H9 (cell line): Measurements from ENCODE around the gene SETD7. TPM values are rescaled to one million over a fixed set of nuclear protein-coding genes. Genes with fewer than 3 reads are reported as not detected.

Source experiments
- DNase-seq: peaks from one replicate; pipeline ENCODE4 v3.0.0-alpha.2; 2017
- H2AFZ ChIP-seq: one replicate; pipeline ENCODE4 v1.6.1; 2013; ENCODE audit warnings: mild to moderate bottlenecking, low read length, control low read depth, moderate library complexity
- H2AK5ac ChIP-seq: 2 replicates; pipeline ENCODE4 v1.6.1; 2013; ENCODE audit warnings: low read length, control low read depth, mixed read lengths; ENCODE audit not compliant: insufficient read length
- H2BK120ac ChIP-seq: one replicate; pipeline ENCODE4 v1.6.1; 2013; ENCODE audit warnings: low read depth, mild to moderate bottlenecking, low read length, control low read depth, inconsistent platforms; ENCODE audit not compliant: poor library complexity, severe bottlenecking
- H2BK12ac ChIP-seq: 2 replicates; pipeline ENCODE4 v1.6.1; 2013; ENCODE audit warnings: low read length, control low read depth, mixed read lengths, low read depth; ENCODE audit not compliant: insufficient read length
- H2BK15ac ChIP-seq: 2 replicates; pipeline ENCODE4 v1.6.1; 2013; ENCODE audit warnings: low read depth, low read length, control low read depth
- H2BK20ac ChIP-seq: one replicate; pipeline ENCODE4 v1.6.1; 2013; ENCODE audit warnings: low read depth, mild to moderate bottlenecking, low read length, control low read depth, inconsistent platforms; ENCODE audit not compliant: poor library complexity, severe bottlenecking
- H2BK5ac ChIP-seq: 2 replicates; pipeline ENCODE4 v1.6.1; 2013; ENCODE audit warnings: low read length, control low read depth, mixed read lengths; ENCODE audit not compliant: insufficient read length
- H3K14ac ChIP-seq: 2 replicates; pipeline ENCODE4 v1.6.1; 2013; ENCODE audit warnings: low read length, control low read depth; ENCODE audit not compliant: insufficient read depth
- H3K18ac ChIP-seq: 2 replicates; pipeline ENCODE4 v1.6.1; 2013; ENCODE audit warnings: low read depth, mild to moderate bottlenecking, mixed read lengths, low read length, control low read depth; ENCODE audit not compliant: insufficient read length
- H3K23ac ChIP-seq: 2 replicates; pipeline ENCODE4 v1.6.1; 2013; ENCODE audit warnings: low read length, control low read depth, mixed read lengths, low read depth; ENCODE audit not compliant: insufficient read length
- H3K23me2 ChIP-seq: 2 replicates; pipeline ENCODE4 v1.6.1; 2013; ENCODE audit warnings: low read depth, mild to moderate bottlenecking, mixed read lengths, low read length, control low read depth; ENCODE audit not compliant: insufficient read length, poor library complexity, severe bottlenecking
- H3K27ac ChIP-seq: 2 replicates; pipeline ENCODE4 v1.5.1; 2013; ENCODE audit warnings: low read length, control low read depth, mixed read lengths, low read depth; ENCODE audit not compliant: insufficient read length
- H3K27me3 ChIP-seq: 2 replicates; pipeline ENCODE4 v1.6.1; 2013; ENCODE audit warnings: low read length, control low read depth, inconsistent platforms; ENCODE audit not compliant: insufficient read depth
- H3K4ac ChIP-seq: 2 replicates; pipeline ENCODE4 v1.6.1; 2013; ENCODE audit warnings: low read depth, mild to moderate bottlenecking, control low read depth, inconsistent platforms, low read length, moderate library complexity
- H3K4me1 ChIP-seq: 2 replicates; pipeline ENCODE4 v1.6.1; 2013; ENCODE audit warnings: low read length, control low read depth, inconsistent platforms; ENCODE audit not compliant: insufficient read depth
- H3K4me2 ChIP-seq: 2 replicates; pipeline ENCODE4 v1.6.1; 2013; ENCODE audit warnings: low read length, control low read depth, mixed read lengths; ENCODE audit not compliant: insufficient read length, insufficient read depth
- H3K56ac ChIP-seq: 2 replicates; pipeline ENCODE4 v1.6.1; 2013; ENCODE audit warnings: low read depth, mild to moderate bottlenecking, mixed read lengths, low read length, control low read depth; ENCODE audit not compliant: insufficient read length
- H3K79me1 ChIP-seq: 2 replicates; pipeline ENCODE4 v1.6.1; 2013; ENCODE audit warnings: low read depth, mild to moderate bottlenecking, moderate library complexity, low read length, control low read depth, inconsistent platforms; ENCODE audit not compliant: insufficient read depth, poor library complexity, severe bottlenecking
- H3K79me2 ChIP-seq: 2 replicates; pipeline ENCODE4 v1.6.1; 2013; ENCODE audit warnings: low read length, control low read depth, inconsistent platforms; ENCODE audit not compliant: insufficient read depth
- H3K9ac ChIP-seq: 2 replicates; pipeline ENCODE4 v1.6.1; 2013; ENCODE audit warnings: low read length, control low read depth, mixed read lengths; ENCODE audit not compliant: insufficient read length; ENCODE audit errors: extremely low read depth
- H3K9me3 ChIP-seq: one replicate; pipeline ENCODE4 v1.6.1; 2013; ENCODE audit warnings: low read depth, low read length, inconsistent platforms; ENCODE audit not compliant: control insufficient read depth
- H3T11ph ChIP-seq: one replicate; pipeline ENCODE4 v1.6.1; 2013; ENCODE audit warnings: mild to moderate bottlenecking, low read length, control low read depth, inconsistent platforms
- H4K20me1 ChIP-seq: one replicate; pipeline ENCODE4 v1.6.1; 2013; ENCODE audit not compliant: control insufficient read depth, insufficient read length, insufficient read depth
- H4K5ac ChIP-seq: 2 replicates; pipeline ENCODE4 v1.6.1; 2013; ENCODE audit warnings: low read depth, mild to moderate bottlenecking, mixed read lengths, low read length, control low read depth; ENCODE audit not compliant: insufficient read length
- H4K8ac ChIP-seq: replicated peaks from 2 replicates; pipeline ENCODE4 v1.6.1; 2013; ENCODE audit warnings: low read length, control low read depth, mixed read lengths, low read depth; ENCODE audit not compliant: insufficient read length
- H4K91ac ChIP-seq: 2 replicates; pipeline ENCODE4 v1.6.1; 2013; ENCODE audit warnings: low read depth, mild to moderate bottlenecking, moderate library complexity, mixed read lengths, low read length, control low read depth; ENCODE audit not compliant: insufficient read length
- H3K27ac Mint-ChIP-seq, 3 experiments: 2 replicates in 2 of 3; 3 replicates in 1 of 3; pipeline ENCODE4 v1.8.0; 2020 to 2021; ENCODE audit warnings: mixed read lengths in 3 of 3, mild to moderate bottlenecking in 1 of 3, moderate library complexity in 1 of 3
- H3K27me3 Mint-ChIP-seq: 2 replicates; pipeline ENCODE4 v1.8.0; 2021; ENCODE audit warnings: low read depth, mild to moderate bottlenecking, moderate library complexity, mixed read lengths
- H3K36me3 Mint-ChIP-seq, 3 experiments: 2 replicates in 2 of 3; 3 replicates in 1 of 3; pipeline ENCODE4 v1.8.0; 2020 to 2021; ENCODE audit warnings: low read depth in 3 of 3, mixed read lengths in 3 of 3; ENCODE audit not compliant: insufficient read depth in 1 of 3
- H3K4me1 Mint-ChIP-seq, 2 experiments: 2 replicates each; pipeline ENCODE4 v1.8.0; 2020; ENCODE audit warnings: mixed read lengths in 2 of 2
- H3K4me3 Mint-ChIP-seq, 2 experiments: 2 replicates in 1 of 2; 3 replicates in 1 of 2; pipeline ENCODE4 v1.8.0; 2020 to 2021; ENCODE audit warnings: mild to moderate bottlenecking in 2 of 2, mixed read lengths in 2 of 2, moderate library complexity in 1 of 2
- H3K9me3 Mint-ChIP-seq, 2 experiments: 2 replicates in 1 of 2; 3 replicates in 1 of 2; pipeline ENCODE4 v1.8.0; 2020; ENCODE audit warnings: mild to moderate bottlenecking in 2 of 2, mixed read lengths in 2 of 2, moderate library complexity in 1 of 2
- WGBS: extraction: QIAGEN DNeasy Blood & Tissue Kit; methylation state at CpG from one replicate; pipeline ENCODE4 v1.1.7; 2013; ENCODE audit warnings: missing lambda C conversion rate, low lambda C conversion rate, mixed read lengths; ENCODE audit not compliant: insufficient read length; ENCODE audit errors: extremely low coverage; 5-methylcytosine and 5-hydroxymethylcytosine counted together
- total RNA-seq: library from RNA; stranded (reverse); gene quantifications from 2 replicates; pipeline ENCODE4 v1.2.1, GENCODE V29; 2021
- TF ChIP-seq, protein P1 (sequence below): fragments of 200-600 bp; sonication (generic); conservative IDR thresholded peaks from 3 replicates; pipeline ENCODE4 v1.8.0; 2021; ENCODE audit warnings: antibody characterized with exemption, mild to moderate bottlenecking

Gene SETD7
- total RNA-seq, 1 experiment from 2014 or later = 1.5 TPM

DNA sequence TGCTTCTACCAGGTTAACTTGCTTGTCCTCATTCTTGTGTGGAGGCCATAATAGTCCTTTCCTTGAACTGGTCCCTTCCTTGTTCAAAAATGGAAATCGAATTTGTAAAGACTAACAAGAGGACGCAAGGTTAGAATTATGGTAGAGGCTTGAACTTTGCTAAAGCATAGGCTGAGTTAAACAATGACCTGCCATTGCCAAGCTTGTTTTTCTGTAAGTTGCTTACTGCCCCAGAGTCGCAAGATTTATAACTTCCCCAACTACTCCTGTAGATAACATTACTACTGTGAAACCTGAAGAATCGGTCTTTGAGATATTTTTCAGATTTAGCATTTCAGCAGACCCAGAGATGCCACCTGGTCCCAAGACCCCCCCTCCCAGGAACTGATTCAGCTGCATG lies 56.8 kb downstream of the SETD7 start:
- no peak overlapping the region for H3K56ac ChIP-seq
- no peak for DNase-seq
- Mint-ChIP-seq H3K27ac (no peak overlapping the region; a peak in 1 of 7 replicates), H3K36me3 (no peaks in the 10 kb centered on the region), H3K4me3 (no peak overlapping the region), H3K27me3 (peaks cover 1% of the 10 kb centered on the region), H3K9me3 (no peaks in the 10 kb centered on the region), H3K4me1 (peaks cover 11 to 25% of the 10 kb centered on the region in 2 experiments; a peak in 3 of 4 replicates)
- TF ChIP-seq, protein P1, sequence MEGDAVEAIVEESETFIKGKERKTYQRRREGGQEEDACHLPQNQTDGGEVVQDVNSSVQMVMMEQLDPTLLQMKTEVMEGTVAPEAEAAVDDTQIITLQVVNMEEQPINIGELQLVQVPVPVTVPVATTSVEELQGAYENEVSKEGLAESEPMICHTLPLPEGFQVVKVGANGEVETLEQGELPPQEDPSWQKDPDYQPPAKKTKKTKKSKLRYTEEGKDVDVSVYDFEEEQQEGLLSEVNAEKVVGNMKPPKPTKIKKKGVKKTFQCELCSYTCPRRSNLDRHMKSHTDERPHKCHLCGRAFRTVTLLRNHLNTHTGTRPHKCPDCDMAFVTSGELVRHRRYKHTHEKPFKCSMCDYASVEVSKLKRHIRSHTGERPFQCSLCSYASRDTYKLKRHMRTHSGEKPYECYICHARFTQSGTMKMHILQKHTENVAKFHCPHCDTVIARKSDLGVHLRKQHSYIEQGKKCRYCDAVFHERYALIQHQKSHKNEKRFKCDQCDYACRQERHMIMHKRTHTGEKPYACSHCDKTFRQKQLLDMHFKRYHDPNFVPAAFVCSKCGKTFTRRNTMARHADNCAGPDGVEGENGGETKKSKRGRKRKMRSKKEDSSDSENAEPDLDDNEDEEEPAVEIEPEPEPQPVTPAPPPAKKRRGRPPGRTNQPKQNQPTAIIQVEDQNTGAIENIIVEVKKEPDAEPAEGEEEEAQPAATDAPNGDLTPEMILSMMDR = no peak
- H4K5ac ChIP-seq = no peak overlapping the region
- no peak overlapping the region for H2AK5ac ChIP-seq
- no peak overlapping the region for H2BK5ac ChIP-seq
- no peak overlapping the region for H3K4me2 ChIP-seq
- H3K23ac ChIP-seq = no peak overlapping the region
- H3K27me3 ChIP-seq = no peaks in the 10 kb centered on the region
- no peak overlapping the region for H3K18ac ChIP-seq
- H2BK120ac ChIP-seq = no peak overlapping the region
- peaks cover 3% of the 10 kb centered on the region for H3K23me2 ChIP-seq
- H3K9ac ChIP-seq = no peak overlapping the region
- H3K79me1 ChIP-seq = no peaks in the 10 kb centered on the region
- no peak overlapping the region for H4K91ac ChIP-seq
- no peak overlapping the region for H2BK15ac ChIP-seq
- no peaks in the 10 kb centered on the region for H3K79me2 ChIP-seq
- no peak overlapping the region for H2BK20ac ChIP-seq
- WGBS = no CpG with 5 or more reads among the region's 4 CpGs
- H3K4me1 ChIP-seq = no peaks in the 10 kb centered on the region; the same call in 1 of the 2 replicates
- no peak overlapping the region for H2BK12ac ChIP-seq
- H4K8ac ChIP-seq = no peak overlapping the region
- H3K4ac ChIP-seq = no peak overlapping the region
- H3K27ac ChIP-seq = no peak overlapping the region
- no peak overlapping the region for H3T11ph ChIP-seq
- no peak overlapping the region for H2AFZ ChIP-seq
- H3K14ac ChIP-seq = no peak overlapping the region
- no peaks in the 10 kb centered on the region for H4K20me1 ChIP-seq
- no peaks in the 10 kb centered on the region for H3K9me3 ChIP-seq
